H1 (cell line): ENCODE results near the gene CLIC3. TPM values are rescaled to one million over a fixed set of nuclear protein-coding genes. Genes with fewer than 3 reads are reported as not detected.

Experiments used
- CBX5 ChIP-seq: fragments of 300-800, 300-1000 bp; sonication (generic); IDR thresholded peaks from 2 replicates; pipeline ENCODE4 v1.7.1; 2016; ENCODE audit warnings: antibody characterized with exemption, low read length, low read depth
- HDAC6 ChIP-seq: IDR thresholded peaks from one replicate; pipeline ENCODE4 v1.7.1; 2012; ENCODE audit warnings: low read depth, mild to moderate bottlenecking, inconsistent platforms, low read length, moderate library complexity
- KDM1A ChIP-seq: fragments of 200-600, 300-600 bp; sonication (generic); IDR thresholded peaks from 2 replicates; pipeline ENCODE4 v1.7.1; 2016; ENCODE audit warnings: mild to moderate bottlenecking, low read length, borderline replicate concordance
- RAD21 ChIP-seq, 2 experiments: IDR thresholded peaks in 1 of 2; conservative IDR thresholded peaks in 1 of 2; 2 replicates each; pipeline ENCODE4 v1.6.1; 2011; ENCODE audit warnings: low read depth in 2 of 2, low read length in 2 of 2, improper control_type of control experiment in 1 of 2, inconsistent platforms in 1 of 2, mild to moderate bottlenecking in 1 of 2, moderate library complexity in 1 of 2
- RFX5 ChIP-seq: IDR thresholded peaks from 2 replicates; pipeline ENCODE4 v1.6.1; 2011; ENCODE audit warnings: low read depth, low read length, improper control_type of control experiment, borderline replicate concordance
- TAF7 ChIP-seq: optimal IDR thresholded peaks from 2 replicates; pipeline ENCODE3; 2011; ENCODE audit warnings: low read depth, mild to moderate bottlenecking, inconsistent platforms, low read length, moderate library complexity, borderline replicate concordance
- polyA plus RNA-seq, 7 experiments: library from polyadenylated mRNA; depleted of rRNA in 3 of 7; stranded (reverse) in 5 of 7; unstranded in 2 of 7; fragments of >200 nt in 5 of 7; fragments of 200-250 nt in 2 of 7; gene quantifications; 1 replicate in 5 of 7; 2 replicates in 1 of 7; 4 replicates in 1 of 7; pipeline versions ENCODE4 v1.2.1 to v1.2.3, GENCODE V29; 2011 to 2013; ENCODE audit warnings: missing spikeins in 2 of 7, mixed read lengths in 2 of 7
- total RNA-seq: library from RNA; stranded (reverse); fragmentation: NEBNext Ultra II Directional; extraction: Animal tissue kit (Norgen Biotek cat#: 25700); gene quantifications from 2 replicates; pipeline ENCODE4 v1.2.1, GENCODE V29; 2021

CLIC3 gene
- total and polyA plus RNA-seq, 2 of the 8 experiments (the other 6 are each of a cell fraction or from before 2014, with no cell fraction given) = 0.12 TPM; not detected in 1

DNA sequence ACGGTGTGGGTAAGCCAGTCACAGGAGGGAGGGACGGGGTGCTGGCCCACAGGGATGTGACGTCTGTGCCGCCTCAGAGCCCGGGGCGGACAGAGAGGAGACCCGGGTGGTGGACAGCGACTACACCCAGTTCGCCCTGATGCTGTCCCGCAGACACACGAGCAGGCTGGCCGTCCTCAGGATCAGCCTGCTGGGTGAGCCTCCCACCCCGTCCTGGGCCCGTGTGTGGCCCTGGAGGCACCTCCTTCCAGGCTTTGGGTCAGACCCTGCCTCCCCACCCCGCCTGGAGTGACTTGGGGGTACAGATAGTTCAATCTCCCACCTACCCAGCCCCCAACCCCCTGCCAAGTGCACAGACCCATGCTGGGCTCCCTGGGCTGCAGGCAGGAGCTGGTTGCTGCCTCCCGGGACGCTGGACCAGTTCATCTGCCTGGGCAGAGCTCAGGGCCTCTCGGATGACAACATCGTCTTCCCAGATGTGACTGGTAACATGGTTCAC lies 42.5 kb downstream of the CLIC3 start (continued):
- no peak for TF ChIP-seq KDM1A
- no peak for TF ChIP-seq TAF7
- TF ChIP-seq HDAC6 = no peak
- no peak for TF ChIP-seq RFX5
- TF ChIP-seq CBX5 = no peak
- TF ChIP-seq RAD21 (IDR thresholded peaks at IDR 0.05 in 1 of 2, conservative IDR thresholded peaks at IDR 0.05 in 1 of 2; ENCODE audit: low read depth in 2 of 2, low read length in 2 of 2) = no peak
